Measurements from ENCODE around the gene JMJD8.

JMJD8 gene

DNA sequence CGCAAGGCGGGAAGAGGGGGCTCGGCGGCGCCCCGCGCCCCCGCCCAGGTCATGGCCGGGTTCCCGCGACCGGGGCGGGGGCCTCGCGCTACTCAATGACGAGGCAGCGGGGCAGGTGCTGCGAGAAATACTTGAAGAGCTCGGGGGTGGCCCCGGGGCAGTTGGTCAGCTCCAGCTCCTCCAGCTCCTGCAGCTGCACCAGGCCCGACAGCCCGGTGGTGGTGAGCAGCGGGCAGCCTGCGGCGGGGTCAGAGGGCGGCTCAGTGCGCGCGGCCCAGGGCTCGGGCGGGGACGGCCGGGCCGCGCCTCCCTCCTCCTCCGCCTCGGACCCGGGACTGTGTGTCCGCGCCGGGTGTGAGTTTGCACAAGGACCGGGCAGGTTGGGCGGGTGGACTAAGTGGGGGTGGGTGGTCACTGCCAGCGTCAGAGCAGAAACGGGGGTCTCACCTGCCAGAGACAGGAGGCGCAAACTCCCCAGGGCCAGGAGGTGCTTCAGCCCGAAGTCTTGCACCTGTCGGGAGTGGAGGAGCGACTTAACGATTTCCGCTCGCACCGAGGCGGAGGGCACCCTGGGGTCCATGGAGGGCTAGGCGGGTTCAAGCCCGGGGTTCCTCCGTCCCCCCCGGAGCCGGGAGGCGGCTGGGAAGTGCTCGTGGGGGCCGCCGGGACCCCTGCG, 10.2 kb upstream of the JMJD8 start:
- no peak for TF ChIP-seq GATA2 (IDR thresholded peaks at IDR 0.05; ENCODE audit: low read depth, low read length)
- no peak for TF ChIP-seq GATA3 (IDR thresholded peaks at IDR 0.05; ENCODE audit: low read depth, low read length)

DNA sequence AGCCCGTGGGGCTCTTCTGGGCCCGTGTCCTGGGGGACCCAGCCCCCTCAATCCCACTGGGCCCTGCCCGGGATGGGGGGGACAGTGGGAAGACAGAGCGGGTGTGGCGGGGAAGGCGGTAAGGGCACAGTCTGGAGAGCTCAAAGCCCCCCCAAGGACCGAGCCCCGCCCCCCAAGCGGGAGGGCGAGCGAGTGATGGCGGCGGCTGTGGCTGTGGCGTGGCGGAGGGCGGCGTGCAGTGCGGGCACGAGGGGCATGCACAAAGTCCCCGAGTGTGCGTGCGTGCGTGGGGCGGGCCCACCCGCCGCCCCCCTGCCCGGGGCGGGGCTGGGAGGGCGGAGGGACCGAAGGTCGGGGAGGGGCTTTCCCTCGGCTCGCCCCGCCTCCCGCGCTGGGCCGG, 9.6 kb upstream of the JMJD8 start:
- TF ChIP-seq GATA3 (IDR thresholded peaks at IDR 0.05; ENCODE audit: low read depth, low read length) = no peak
- TF ChIP-seq GATA2 (IDR thresholded peaks at IDR 0.05; ENCODE audit: low read depth, low read length) = no peak

DNA sequence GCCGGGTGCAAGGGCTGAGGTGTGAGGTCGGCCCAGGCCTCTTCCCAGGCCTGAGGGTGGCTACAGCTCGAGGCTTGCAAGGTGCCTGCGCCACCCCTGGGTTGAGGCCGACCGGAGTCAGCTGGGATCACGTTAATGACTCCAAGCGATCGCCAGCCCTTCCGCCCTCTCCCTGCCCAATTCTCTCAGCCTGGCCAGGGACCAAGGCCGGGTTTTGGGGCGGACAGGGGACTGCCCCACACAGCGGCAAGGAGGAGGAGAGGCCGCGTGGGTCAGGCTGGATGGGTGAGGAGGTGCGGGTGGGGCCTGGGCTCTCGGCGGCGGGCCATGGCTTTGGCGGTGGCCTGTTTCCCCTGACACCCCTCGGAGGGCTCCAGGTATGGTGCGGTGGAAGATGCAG, 9.2 kb upstream of the JMJD8 start:
- TF ChIP-seq GATA3 (IDR thresholded peaks at IDR 0.05; ENCODE audit: low read depth, low read length) (no peak), GATA2 (IDR thresholded peaks at IDR 0.05; ENCODE audit: low read depth, low read length) (no peak)

DNA sequence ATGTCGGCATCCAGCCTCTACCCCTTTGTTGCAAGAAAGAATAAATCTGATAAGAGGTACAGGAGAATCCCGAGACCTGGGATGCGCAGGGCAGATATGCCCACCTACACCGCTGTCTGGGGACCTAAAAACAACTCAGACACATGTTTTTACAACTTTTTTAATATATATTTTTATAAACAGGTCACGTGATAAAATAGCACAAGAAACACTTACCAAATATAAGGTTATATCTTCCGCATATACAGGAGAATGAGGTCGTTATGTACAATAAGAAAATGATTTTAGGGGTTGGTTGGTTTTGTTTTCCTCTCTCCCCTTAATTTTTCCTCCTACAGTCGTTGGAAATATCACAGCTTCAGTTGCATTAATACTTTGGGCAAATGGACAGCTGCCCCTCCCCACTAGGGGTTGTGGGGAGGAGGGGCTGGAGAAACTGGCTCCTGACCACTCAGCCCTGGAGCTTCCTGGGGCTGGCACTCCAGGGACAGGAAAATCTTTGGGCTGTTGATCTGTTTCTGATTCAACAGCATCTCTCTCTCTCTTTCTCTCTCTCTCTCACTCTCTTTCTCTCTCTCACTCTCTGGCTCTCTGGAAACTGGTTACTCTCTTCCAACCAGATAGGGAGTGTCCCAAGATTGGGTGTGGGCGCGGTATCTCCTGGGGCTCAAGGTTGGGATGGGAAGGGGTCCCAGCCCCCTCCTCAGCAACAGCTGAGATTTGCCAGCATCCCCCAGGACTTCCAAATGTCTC, 8.4 kb upstream of the JMJD8 start:
- no peak for TF ChIP-seq GATA2 (IDR thresholded peaks at IDR 0.05; ENCODE audit: low read depth, low read length)
- no peak for TF ChIP-seq GATA3 (IDR thresholded peaks at IDR 0.05; ENCODE audit: low read depth, low read length)

DNA sequence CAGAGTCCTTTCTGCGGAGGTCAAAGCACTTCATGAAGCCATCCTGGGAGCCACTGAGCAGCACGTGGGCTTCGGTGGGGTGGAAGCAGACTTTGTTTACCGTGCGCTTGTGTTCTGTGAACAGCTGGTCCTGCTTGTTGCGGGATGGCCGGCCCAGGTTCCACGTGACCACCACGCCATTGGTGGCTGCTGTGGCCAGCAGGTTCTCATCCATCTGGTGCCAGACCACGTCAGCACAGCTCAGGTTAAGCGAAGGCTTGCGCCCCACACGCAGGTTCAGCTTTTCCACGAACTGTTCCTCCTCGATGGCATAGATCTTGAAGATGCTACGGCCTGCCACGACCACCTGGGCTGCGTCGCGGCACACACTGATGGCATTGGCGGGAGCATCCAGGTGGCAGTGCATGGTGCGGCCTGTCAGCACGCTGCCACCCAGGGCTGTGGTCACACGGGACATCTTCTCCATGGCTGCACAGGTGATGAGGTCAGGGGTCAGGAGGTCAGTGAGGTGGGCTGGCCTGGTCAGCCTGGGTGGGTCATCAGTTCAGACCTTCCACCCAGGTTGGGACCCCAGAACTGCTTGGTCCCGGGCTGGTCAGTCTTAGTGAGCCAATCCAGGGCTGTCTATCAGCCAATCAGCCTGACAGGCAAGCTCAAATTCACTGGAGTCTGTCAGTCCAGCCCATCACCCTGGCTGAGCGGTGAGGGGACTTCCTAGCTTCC, 5.2 kb upstream of the JMJD8 start:
- no peak for TF ChIP-seq GATA3 (IDR thresholded peaks at IDR 0.05; ENCODE audit: low read depth, low read length)
- TF ChIP-seq GATA2 (IDR thresholded peaks at IDR 0.05; ENCODE audit: low read depth, low read length) = no peak

DNA sequence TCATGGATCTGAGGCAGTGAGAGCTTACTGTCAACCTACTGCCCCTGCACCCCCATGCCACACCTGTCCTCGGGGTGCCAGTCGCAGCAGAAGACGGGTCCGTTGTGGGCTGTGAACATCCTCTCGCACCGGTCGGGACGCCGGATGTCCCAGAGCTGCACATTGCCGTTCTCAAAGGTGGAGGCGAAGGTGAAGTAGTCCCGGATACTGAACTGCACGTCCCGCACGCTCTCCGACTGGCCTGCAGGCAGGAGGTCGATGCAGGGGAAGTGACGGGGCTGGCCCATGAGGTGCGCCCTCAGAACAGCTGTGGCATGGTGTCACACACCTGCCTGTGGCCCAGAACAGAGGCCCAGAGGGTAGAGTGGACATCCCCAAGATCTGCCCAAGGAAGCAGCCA, 3.4 kb upstream of the JMJD8 start:
- TF ChIP-seq GATA2 (IDR thresholded peaks at IDR 0.05; ENCODE audit: low read depth, low read length) (no peak), GATA3 (IDR thresholded peaks at IDR 0.05; ENCODE audit: low read depth, low read length) (no peak)

DNA sequence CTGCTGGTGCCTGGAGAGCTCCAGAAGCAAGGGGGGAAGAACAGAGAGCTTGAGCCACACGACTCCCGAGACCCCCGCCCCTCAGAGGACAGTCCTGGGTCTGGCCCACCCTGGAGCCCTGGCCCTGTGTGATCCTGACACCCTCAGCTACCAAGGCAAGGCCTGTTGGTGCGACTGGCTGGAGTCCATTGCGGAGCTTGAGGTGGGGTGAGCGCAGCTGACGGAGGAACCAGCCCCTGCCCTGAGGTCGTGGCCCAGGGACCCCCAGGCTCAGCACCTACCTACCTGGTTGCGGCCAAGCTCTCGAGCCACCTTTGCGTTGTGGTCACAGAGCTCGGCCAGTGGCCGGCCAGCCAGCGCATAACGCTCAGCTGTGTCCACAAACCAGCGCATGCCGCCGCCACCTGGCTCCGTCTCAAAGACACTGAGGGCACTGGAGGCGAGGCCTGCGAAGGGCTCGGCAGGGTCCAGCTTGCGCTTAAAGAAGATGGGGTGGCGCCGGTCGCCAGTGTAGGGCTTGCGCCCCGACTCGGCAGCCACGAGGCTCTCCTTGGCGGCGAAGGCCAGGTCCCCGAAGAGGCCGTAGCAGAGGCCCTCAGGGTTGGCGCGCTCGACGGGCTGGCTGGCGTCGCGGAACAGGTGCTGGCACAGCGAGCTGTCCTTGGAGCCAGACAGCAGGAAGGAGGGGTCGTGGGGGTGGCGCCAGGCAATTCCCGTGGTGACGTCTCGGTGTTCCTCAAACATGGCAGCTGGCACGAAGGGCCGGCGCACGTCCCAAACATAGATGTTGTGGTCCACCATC, 2.5 kb upstream of the JMJD8 start:
- no peak for TF ChIP-seq GATA3 (IDR thresholded peaks at IDR 0.05; ENCODE audit: low read depth, low read length)
- TF ChIP-seq GATA2 (IDR thresholded peaks at IDR 0.05; ENCODE audit: low read depth, low read length) = no peak

DNA sequence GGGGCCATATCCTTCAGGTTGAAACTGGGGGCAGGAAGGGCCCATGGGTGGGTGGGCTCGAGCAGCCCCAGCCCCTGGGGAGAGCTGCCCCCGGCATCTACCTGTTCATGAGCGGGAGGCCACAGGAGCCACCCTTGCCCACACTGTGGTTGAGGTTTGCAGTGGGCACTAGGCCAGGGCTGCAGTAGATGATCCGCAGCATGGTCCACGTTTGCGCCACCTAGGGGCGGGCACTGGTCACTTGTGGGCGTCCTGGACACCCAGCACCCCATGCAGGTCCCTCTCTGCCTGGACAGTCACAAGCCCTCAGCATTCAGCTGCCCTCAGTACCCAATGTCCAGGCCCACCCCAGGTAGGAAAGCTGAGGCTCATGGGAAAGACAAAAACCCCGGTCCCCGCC, 1.8 kb upstream of the JMJD8 start:
- TF ChIP-seq GATA3 (IDR thresholded peaks at IDR 0.05; ENCODE audit: low read depth, low read length) (no peak), GATA2 (IDR thresholded peaks at IDR 0.05; ENCODE audit: low read depth, low read length) (no peak)

DNA sequence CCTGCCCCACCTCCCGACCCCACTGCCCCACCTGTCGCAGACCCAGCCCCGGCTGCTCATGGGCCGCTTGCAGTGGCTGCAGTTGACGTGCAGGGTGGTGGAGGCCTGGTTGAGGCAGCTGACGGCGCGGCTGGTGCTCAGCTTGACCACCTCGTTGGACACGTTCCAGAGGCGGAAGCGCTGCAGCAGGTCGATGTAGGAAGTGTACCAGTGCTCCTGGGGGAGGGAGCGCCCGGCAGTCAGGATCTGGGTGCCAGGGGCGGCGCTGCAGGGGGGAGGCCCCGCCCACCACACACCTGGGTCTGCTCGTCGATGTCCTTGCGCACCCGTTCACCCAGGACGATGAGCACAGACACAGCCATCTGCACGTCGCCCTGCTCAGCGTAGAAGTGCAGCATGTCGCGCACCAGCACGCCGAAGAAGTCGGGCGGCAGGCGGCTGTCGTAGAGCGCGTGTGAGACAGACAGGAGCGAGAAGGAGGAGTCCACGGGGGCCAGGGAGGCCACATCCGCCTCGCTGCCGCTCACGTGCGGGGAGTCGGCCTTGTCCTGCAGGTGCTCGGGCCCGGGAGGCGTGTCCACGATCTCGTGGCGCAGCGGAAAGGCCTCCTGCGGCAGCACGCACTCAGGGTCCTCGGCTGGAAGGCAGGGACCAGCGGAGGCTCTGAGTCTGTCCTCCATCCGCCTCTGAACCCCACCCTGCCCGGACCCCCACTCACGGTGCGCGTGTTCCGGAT, 995 bp upstream of the JMJD8 start:
- no peak for TF ChIP-seq GATA3 (IDR thresholded peaks at IDR 0.05; ENCODE audit: low read depth, low read length)
- TF ChIP-seq GATA2 (IDR thresholded peaks at IDR 0.05; ENCODE audit: low read depth, low read length) = no peak

DNA sequence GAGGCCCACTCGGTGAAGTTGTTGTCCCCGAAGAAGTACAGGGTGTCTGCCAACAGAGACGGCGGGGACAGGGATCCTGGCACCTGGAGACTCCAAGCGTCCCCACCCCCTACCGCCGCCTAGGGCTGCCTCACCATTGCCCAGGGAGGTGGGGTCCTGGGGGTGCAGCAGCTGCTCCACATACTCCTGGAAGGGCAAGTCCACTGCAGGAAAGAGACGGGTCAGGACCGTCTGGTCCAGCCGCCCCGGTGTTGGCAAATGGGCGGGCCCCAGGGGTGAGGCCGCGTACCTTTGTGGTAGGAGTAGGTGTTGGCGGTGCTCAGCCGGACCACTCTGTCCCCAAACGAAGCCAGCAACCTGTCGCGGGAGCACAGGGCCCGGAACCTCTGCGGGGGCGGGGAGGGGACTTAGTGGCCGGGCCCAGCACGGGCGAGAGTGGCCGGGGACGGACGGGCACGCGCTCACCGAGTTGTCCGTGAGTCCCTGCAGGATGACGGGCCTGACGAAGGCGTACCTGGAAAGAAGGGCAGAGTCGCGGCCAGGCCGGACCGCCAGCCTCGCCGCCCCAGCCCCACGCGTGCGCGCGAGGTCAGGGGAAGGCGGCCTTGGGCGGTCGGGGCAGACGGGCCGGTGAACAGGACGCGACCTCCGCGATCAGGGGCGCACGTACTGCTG, 601 bp downstream of the JMJD8 start:
- TF ChIP-seq GATA2 (IDR thresholded peaks at IDR 0.05; ENCODE audit: low read depth, low read length) (no peak), GATA3 (IDR thresholded peaks at IDR 0.05; ENCODE audit: low read depth, low read length) (no peak)

DNA sequence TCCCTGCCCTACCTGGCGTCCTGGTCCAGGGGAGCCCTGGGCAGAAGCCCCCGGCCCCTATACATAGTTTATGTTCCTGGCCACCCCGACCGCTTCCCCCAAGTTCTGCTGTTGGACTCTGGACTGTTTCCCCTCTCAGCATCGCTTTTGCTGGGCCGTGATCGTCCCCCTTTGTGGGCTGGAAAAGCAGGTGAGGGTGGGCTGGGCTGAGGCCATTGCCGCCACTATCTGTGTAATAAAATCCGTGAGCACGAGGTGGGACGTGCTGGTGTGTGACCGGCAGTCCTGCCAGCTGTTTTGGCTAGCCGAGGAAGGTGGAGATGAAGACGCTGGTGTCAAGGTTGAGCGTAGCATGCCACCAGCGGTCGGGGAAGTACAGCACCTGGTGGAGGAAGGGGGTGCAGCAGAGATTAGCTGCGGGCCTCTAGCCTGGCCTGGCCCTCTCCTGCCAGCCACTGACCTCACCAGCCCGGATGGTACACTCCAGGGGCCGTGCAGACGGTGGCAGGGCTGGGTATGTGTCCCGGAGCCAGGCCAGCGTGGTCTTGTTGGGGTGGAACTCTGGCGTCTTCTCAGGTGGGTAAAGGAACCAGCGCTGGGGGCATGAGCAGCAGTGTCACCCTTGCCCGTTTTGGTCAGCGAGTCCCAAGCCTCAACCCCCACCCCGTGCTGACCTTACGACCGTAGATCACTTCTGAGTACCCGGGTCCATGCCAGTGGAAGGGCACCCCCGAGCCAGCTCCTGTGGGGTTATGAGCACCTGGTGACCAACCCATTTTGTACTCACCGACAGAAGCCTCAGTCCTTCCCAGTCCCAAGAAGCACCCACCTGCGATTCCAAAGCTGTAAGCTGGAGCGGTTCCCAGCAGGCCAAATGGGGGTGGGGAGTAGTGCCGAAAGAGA, 1.4 kb downstream of the JMJD8 start:
- TF ChIP-seq GATA3 (IDR thresholded peaks at IDR 0.05; ENCODE audit: low read depth, low read length) = no peak
- TF ChIP-seq GATA2 (IDR thresholded peaks at IDR 0.05; ENCODE audit: low read depth, low read length) = no peak

Measured in SH-SY5Y (cell line).